GM15510 (cell line): ENCODE results near the gene E2F8.

ENCODE experiments used
- POLR2A ChIP-seq: IDR thresholded peaks from 3 replicates; pipeline ENCODE4 v1.6.1; 2011; ENCODE audit warnings: borderline replicate concordance; ENCODE audit not compliant: insufficient read length; ENCODE audit errors: extremely low read depth

Gene E2F8

DNA sequence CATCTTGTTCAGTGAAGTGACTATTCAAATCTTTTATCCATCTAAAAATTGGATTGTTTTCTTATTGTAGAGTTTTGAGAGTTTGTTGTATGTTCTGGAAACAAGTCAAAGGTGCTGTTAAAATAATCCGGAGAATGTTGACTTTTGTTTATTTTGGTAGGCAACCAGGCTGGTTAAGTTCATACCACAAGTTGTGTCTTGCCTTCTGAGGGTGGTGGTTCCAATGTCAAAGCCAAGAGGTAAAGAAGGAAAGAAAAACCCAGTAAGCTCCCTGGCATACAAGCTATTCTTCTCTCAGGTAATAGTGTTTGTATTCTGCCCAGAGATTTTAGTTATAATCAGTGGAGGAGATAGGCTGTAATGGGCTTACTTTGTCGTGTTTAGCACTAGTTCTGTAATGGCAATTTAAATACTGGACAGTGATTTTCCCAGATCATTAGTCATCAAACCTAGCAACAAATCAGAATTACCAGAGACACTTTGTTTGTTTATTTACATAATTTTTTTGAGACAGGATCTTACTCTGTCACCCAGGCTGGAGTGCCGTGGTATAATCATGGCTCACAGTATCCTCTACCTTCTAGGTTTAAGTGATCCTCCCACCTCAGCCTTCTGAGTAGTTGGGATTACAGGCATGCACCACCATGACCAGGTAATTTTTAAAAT lies 23.9 kb downstream of the E2F8 start:
- no peak for TF ChIP-seq POLR2A

GRCh38 chr11:19216021-19216420 lies 24.7 kb downstream of the E2F8 start:
- no peak for TF ChIP-seq POLR2A

DNA sequence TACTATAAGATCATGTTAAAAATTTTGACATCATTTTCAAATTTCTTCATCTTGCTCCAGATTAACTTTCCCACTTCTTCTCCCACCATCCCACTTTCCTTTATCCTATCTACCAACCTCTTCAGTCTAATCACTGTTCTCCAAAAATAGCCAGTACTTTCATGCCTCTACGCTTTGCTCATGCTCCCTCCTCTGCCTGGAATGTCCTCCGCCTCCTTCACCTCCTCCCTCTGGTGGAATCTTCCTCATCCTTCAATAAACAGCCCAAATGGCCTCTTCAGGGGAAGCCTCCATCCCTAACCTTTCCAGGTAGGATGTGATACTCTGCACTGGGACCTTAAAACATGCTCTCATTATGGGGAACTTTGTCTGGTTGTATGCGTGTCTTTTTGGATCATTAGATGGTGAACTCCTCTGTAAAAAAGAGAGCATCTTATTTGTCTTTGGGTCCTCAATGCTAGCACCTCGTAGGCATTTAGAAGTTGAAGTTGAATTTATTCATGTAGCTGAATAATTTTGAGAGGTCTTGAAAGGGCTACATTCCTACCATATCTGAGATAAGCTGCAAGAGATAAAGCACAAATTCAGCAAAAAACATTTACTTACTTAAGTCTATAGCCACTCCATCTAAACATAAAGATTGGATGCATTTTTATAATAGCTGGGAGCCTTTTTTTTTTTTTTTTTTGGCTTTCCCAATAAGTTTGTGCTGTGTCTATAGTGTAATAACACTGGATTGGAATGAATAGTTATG lies 31.0 kb downstream of the E2F8 start:
- no peak for TF ChIP-seq POLR2A

DNA sequence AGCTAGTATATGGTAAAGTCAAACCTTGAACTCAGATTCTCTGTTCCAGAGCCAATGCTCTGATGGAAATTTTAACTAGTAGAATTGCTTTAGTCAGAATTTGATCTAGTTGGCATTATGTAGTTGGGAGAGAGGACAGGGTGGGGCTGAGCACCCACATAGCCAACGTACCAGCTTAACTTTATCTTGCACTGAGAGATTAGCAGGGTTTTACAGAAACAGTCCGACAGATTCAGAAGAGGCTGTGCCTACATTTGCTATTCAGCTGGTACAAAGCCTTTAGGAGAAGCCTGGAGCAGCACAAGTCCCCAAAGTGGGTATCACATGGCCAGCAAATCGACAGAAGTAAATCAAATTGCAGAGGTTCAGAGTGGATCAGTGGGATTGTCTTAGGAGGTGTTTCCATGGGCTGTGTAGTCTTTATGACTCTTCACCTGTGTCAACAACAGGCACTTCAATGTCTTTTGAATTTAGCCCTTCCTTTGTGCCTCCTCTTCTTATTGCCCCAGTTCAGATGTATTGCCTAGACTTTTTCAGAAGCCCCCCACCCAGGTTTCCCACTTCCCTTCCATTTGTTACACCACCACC lies 31.7 kb downstream of the E2F8 start:
- no peak for TF ChIP-seq POLR2A

DNA sequence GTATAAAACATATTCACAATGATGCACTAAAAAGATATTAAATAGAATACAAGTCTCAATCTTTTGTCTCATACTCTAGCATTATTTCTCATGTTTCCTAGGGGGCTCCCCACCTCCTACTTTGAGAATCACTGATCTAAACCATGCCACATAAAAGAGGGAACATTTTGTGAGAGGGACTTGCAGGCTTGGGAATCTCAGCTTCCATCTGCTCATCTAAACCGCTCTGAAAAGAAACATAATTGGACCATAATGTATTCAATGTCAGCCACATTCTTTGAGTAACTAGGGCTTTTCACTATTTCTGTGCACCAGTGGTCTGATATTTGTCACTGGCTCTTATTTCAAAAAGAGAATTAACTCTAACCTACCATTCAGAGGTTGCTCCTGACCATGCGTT lies 32.6 kb downstream of the E2F8 start:
- no peak for TF ChIP-seq POLR2A

DNA sequence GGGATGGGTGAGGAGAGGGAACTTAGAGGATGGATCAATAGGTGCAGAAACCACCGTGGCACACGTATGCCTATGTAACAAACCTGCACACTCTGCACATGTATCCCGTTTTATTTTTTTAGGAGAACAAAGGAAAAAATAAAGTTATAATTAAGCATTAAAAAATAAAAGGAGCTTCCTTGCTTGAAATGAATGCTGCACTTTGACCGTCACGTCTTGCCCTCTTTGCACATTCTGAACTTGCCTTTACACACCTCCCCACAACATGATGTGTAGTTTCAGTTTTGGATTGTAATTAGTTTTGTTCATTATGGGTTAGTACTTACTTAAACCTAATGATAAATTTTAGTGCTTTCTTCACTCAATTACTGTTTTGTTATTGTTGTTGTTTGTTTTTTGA lies 35.9 kb downstream of the E2F8 start:
- TF ChIP-seq POLR2A: no peak

DNA sequence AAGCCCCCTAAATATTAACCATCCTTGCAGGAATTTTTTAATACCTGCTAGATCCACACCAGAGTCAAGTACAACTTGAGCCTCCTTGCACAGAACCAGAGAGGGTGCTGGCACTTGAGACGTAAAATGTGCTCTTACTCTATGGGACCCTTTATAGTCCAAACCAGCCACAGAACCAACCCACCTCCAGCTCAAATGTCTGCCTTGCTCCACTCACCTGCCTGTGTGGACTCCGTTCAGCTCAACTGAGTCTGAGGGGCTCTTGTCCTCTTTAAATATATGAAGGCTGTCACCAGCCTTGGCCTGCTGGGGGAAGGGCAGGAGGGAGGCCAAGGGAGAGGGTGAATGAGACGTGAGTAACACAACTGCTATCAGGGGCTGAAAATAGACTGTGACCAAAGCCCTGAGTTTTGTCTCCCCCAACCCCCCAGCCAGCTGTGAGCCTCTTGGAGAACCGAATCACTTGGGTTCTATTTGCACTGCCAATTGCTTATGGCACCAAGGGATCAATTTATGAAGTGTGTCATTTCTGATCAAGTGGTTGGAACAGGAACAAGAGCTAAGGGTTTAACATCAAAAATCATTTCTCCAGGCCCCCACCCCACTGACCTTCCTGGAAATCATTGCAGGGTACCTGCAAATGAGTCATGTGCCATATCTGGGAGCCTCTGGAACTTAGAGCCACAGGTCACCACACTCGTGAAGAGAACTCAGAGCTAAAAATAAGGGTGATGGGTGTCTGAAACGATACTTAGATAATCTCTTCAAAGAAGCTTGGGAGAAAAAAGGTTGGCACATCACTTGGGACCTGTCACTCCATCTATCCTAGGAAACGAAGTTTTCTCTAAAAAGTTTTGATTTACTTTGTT lies 38.8 kb downstream of the E2F8 start, which contains the start of gene CSRP3:
Gene CSRP3 (minus strand): TSS at position 247 of the 869 bp plus-strand sequence. CDS start 9,535 bp downstream, outside the sequence.
- no peak for TF ChIP-seq POLR2A

DNA sequence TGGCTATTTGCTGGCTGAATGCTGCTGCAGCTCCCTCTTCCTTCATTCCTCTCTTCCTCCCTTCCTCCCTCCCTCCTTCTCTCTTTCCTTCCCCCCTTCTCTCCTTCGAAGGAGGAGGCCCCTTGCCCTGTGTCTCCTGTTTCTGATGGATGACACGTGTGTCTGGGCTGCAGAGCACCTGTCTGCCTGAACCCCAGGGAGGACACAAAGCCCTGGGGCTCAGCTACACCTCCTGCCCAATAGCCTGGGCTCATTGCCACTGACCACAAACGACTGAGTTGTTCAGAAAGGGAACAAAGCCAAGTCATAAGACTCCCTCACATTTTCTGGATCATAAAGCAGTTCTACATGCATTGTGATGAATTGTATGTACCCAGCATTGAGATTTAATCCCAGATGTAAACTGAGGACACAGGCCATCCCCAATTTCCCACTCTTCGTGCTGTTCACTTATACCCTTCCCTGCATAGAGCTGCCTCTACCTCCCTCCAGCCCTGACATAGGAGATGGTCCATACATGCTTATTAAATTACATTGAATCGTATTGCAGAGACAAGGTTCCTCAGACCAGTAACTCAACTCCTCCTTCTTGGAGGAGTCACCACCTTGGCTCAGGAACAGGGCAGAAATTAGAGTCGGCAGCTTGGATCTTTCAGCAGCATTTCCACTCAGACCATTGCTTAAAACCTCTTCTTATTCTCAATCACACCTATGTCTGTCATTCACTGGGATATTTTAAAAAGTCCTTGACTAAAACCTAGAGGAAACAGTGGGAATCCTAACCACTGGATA lies 40.1 kb downstream of the E2F8 start:
- no peak for TF ChIP-seq POLR2A

- TF ChIP-seq POLR2A: no peak
These were observed 41.0 kb downstream of the E2F8 start for GRCh38 chr11:19199771-19200170.

DNA sequence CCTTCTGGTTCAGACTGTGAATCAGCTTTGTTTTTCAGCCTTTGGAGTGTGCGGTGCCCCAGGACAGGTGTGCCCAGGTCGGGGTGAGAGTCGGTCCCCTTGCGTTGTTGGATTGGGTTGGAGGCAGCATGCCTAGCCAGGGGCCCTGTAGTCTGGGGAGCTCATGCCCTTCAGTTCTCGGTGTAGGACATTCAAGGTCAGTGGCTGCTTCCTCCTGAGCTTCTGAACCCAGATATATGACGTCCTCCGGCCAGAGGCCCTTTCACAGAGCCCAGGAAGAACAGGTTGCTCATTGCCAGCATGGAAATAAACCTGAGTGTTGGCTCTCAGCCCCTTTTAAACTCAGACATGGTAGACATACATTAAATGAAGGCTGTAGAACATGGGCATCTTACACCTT lies 41.7 kb downstream of the E2F8 start:
- no peak for TF ChIP-seq POLR2A

- no peak for TF ChIP-seq POLR2A
These were observed 44.3 kb downstream of the E2F8 start for GRCh38 chr11:19196432-19196831.

DNA sequence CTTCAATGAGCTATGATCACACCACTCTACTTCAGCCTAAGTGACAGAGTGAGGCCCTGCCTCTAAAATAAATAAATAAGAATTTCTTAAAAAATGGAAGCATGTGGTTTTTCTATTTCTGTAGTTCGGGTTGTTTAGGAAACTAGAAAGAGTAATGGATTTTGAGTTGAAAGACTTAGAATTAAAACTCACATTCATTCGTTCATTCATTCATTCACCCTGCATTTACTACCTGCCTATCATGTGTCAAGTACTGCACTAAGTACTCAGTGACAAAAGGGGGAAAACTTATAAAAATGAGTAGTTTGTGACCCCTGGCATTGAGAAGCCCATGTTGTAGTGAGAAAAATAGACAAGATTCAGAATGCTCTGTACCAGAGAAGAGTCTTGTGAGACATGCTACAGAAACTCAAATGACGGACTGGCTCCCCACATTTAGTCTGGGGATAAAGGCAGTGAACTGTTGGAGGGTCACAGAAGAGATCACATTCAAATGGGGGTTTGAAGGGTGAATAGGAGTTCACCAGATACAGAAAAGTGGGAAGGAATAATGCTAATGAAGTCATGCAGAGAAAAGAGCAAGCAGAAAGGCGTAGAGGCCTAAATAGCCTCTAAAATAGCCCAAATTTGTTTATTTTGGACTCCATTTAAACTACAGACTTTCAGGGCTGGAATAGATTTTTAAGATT lies 46.0 kb downstream of the E2F8 start:
- TF ChIP-seq POLR2A: no peak

DNA sequence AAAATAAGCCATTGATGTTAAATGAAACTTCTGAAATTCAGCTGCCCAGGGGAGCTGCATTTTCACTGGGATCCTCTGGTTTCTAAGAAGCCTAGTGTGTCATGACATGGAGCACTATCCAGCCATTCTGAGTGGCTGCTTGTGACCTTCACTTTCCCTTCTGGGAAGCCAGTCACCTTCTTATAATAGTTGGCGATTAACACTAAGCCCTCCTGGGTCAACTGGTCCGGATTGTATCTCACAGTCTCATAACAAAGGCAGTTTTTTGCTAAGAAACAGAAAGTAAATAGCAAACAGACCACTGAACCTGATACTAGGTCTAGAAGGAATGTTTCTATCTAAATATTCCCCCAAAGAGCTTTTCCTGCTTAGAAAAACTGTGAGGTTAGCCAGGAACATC lies 46.8 kb downstream of the E2F8 start:
- TF ChIP-seq POLR2A: no peak
